Colonic mucosa (tissue), 4 donors: ENCODE data around the gene SERPINH1. TPM values are rescaled to one million over a fixed set of nuclear protein-coding genes. Genes with fewer than 3 reads are reported as not detected.

ENCODE experiments used
- DNase-seq: peaks from one replicate; pipeline ENCODE4 v3.0.0-alpha.2; 2020
- H3K27ac ChIP-seq: fragments of 200-600 bp; one replicate; pipeline ENCODE4 v1.8.0; 2021
- H3K27me3 ChIP-seq: fragments of 200-600 bp; one replicate; pipeline ENCODE4 v1.8.0; 2021
- H3K36me3 ChIP-seq: fragments of 200-600 bp; one replicate; pipeline ENCODE4 v1.8.0; 2021
- H3K4me1 ChIP-seq: fragments of 200-600 bp; one replicate; pipeline ENCODE4 v1.8.0; 2021; ENCODE audit warnings: mild to moderate bottlenecking
- H3K4me3 ChIP-seq: fragments of 200-600 bp; one replicate; pipeline ENCODE4 v1.8.0; 2021
- H3K9ac ChIP-seq, 2 donors: one replicate each; pipeline ENCODE4 v1.7.0; 2013; ENCODE audit warnings: control low read depth in 2 of 2, low read depth in 2 of 2, low read length in 2 of 2
- H3K9me3 ChIP-seq: fragments of 200-600 bp; one replicate; pipeline ENCODE4 v1.8.0; 2021
- CTCF ChIP-seq: fragments of 200-600 bp; IDR thresholded peaks from one replicate; pipeline ENCODE4 v1.8.0; 2022; ENCODE audit warnings: antibody characterized with exemption, mild to moderate bottlenecking
- intact Hi-C: fragments of 100-400 bp; cut with DNase I; formaldehyde crosslinking; loops from one replicate; pipeline ENCODE4 v1.14.1; 2022
- total RNA-seq, 2 donors: library from RNA; stranded (reverse); fragmentation: NEBNext Ultra II Directional in 1 of 2; extraction: Animal tissue kit (Norgen Biotek cat#: 25700) in 1 of 2; gene quantifications; one replicate each; pipeline ENCODE4 v1.2.1, GENCODE V29; 2021
- donor health status: healthy.
- donor health status: DM: no; HTN: no; CAD: no.
- donor health status: DM: no; HTN: no; CAD: no.

SERPINH1 gene
- total RNA-seq, 2 donors from 2014 or later: 66.3 to 136 TPM

DNA sequence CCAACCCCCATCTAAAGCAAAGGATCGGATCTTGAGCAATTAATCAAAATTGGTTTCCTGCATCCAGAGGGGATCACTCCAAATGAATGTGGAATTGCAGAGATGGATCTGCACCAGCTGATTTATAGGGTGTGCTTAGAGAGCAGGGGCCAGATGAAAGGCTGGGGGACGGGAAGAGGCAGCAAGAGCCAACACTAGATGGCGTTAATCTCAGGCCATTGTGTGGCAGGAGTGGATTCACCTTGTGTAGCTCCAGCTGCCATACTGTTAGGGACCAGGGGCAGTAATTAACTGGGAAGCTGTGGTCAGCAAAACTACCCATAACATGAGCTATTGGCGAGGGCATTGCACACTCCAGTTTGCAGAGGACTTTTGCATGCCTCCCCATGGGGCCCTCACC lies 35.6 kb downstream of the SERPINH1 start:
- no peak overlapping the region for H3K9ac ChIP-seq
- no peaks in the 10 kb centered on the region for H3K27me3 ChIP-seq
- DNase-seq: no peak
- H3K4me3 ChIP-seq: no peak overlapping the region
- TF ChIP-seq CTCF: peak; percentile 30
- H3K4me1 ChIP-seq: no peaks in the 10 kb centered on the region
- no peak overlapping the region for H3K27ac ChIP-seq
- no peaks in the 10 kb centered on the region for H3K9me3 ChIP-seq
- intact Hi-C loops: no loop called here
- H3K36me3 ChIP-seq: no peaks in the 10 kb centered on the region

- Histone ChIP-seq H3K4me3 (no peak overlapping the region), H3K27me3 (no peaks in the 10 kb centered on the region)
These were observed 36.2 kb downstream of the SERPINH1 start for GRCh38 chr11:75598264-75598663.

DNA sequence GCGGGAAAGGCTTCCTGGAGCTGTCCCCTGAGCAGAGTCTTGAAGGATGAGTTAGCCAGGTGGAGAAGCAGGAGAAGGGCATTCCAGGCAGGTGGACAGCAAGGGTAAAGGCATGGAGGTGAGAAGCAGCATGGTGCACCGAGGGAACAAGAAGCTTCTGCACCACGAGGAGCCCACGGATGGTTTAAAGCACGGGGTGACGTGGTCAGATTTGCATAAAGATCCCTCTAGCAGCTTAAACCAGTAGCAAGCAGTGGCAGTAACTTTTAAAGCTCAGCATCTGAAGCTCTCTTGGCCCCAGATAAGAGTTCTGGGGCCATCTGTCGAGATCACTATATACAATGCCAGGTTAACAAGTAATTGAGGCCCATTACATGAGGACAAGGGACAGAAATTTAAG lies 36.8 kb downstream of the SERPINH1 start:
- intact Hi-C loops: no loop called here
- Histone ChIP-seq H3K36me3 (no peaks in the 10 kb centered on the region), H3K9ac (no peak overlapping the region), H3K27me3 (no peaks in the 10 kb centered on the region), H3K9me3 (no peaks in the 10 kb centered on the region), H3K4me1 (no peaks in the 10 kb centered on the region), H3K27ac (no peak overlapping the region), H3K4me3 (no peak overlapping the region)
- DNase-seq: no peak
- TF ChIP-seq CTCF: no peak

More at GRCh38 chr11:75598264-75598663, 36.2 kb downstream of the SERPINH1 start:
- DNase-seq: no peak
- intact Hi-C loops: no loop called here
- TF ChIP-seq CTCF: no peak
- no peak overlapping the region for H3K9ac ChIP-seq
- no peak overlapping the region for H3K27ac ChIP-seq
- no peaks in the 10 kb centered on the region for H3K9me3 ChIP-seq
- no peaks in the 10 kb centered on the region for H3K4me1 ChIP-seq
- no peaks in the 10 kb centered on the region for H3K36me3 ChIP-seq

GRCh38 chr11:75600356-75600755 lies 38.3 kb downstream of the SERPINH1 start:
- Histone ChIP-seq H3K36me3 (no peaks in the 10 kb centered on the region), H3K27ac (no peak overlapping the region)
- intact Hi-C loops: no loop called here

DNA sequence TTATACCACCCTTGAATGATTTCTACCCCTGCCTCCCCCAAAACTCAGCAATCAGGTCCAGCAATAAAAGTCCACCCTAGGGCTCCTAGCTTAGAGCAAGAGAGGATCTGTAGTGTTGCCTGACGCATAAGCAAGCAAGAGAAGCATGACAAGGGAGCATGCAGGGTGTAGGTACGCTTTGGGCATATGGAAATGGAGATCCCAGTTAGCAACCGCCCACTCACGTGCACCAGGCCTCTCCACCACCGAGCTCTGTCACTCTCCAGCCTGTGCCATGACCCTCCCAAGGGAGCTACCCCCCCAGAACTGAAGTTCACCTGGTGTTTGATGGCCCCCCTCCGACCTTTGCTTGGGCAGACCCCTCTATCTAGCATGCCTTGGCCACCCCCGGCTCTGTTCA lies 39.4 kb downstream of the SERPINH1 start:
- no peaks in the 10 kb centered on the region for H3K36me3 ChIP-seq
- no peak overlapping the region for H3K27ac ChIP-seq
- no peak for TF ChIP-seq CTCF
- intact Hi-C loops: no loop called here
- H3K27me3 ChIP-seq: no peaks in the 10 kb centered on the region
- no peaks in the 10 kb centered on the region for H3K4me1 ChIP-seq
- no peak overlapping the region for H3K9ac ChIP-seq
- DNase-seq: no peak
- no peak overlapping the region for H3K4me3 ChIP-seq
- H3K9me3 ChIP-seq: no peaks in the 10 kb centered on the region

More at GRCh38 chr11:75600356-75600755, 38.3 kb downstream of the SERPINH1 start:
- TF ChIP-seq CTCF: no peak
- H3K9ac ChIP-seq: no peak overlapping the region
- no peaks in the 10 kb centered on the region for H3K27me3 ChIP-seq
- no peaks in the 10 kb centered on the region for H3K4me1 ChIP-seq
- H3K9me3 ChIP-seq: no peaks in the 10 kb centered on the region
- DNase-seq: no peak
- no peak overlapping the region for H3K4me3 ChIP-seq

DNA sequence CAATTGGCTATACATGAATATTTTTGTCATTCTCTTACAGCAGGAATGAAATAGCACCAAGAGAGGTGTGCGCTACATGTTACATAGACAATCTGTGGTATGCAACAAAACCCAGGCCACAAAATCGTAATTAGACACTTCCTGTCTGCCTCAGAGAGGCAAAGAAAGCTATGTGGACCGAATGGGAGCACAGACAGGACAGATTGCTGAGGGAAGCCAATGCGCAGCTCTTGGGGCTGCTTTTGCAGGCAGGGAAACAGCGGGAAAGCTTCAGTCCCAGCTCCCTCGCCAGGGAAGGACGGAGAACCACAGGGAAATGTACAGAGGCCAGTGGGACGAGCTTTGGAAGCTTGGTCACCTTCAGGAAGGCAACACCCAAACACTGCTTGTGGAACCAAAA lies 40.9 kb downstream of the SERPINH1 start:
- Histone ChIP-seq H3K27ac (no peak overlapping the region), H3K27me3 (no peaks in the 10 kb centered on the region), H3K36me3 (no peaks in the 10 kb centered on the region), H3K4me3 (no peak overlapping the region), H3K4me1 (no peaks in the 10 kb centered on the region), H3K9ac (no peak overlapping the region), H3K9me3 (no peaks in the 10 kb centered on the region)
- TF ChIP-seq CTCF: no peak
- intact Hi-C loops: no loop called here
- DNase-seq: no peak
